Measurements from ENCODE around the gene SMIM36.
"Not testable (repeated sequence)": the region's sequence is repeated elsewhere in the genome, so short reads cannot be mapped to it uniquely, and the experiment has no call there.

SMIM36 gene

DNA sequence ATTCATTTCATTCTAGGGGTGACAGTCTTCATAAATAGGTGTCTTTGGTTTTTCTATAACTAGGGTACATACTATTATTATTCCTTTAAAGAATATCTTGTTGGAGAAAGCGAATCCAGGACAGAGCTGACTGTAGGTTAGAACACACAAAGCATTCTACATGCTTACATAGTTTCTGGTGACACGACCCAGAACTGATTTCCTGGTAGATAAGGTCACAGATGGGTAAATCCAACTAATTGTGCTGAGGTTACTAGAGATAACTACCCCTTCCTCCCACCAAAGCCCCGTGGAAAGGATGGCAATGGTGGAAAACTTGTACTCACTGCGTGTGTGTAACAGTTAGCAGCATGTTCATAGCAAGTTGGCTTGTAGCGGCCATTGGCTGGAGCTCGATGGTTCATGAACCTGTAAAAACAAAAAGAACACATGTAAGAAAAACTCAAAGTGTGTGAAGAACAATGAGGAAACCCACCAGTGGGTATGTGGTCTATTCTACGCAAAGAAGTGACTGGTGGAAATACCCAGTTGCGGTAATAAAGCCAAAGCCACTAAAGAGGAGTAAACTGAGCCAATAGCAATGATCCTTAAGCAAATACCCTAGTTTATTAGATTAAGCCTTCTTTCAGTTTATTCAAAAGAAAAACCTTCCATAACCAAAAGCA is 97.3 kb downstream of the SMIM36 start:
- no peak for DNase-seq

- DNase-seq = no peak
These were observed 99.8 kb downstream of the SMIM36 start for GRCh38 chr17:55411463-55411855.

- no peak for DNase-seq
These were observed 100.4 kb downstream of the SMIM36 start for GRCh38 chr17:55410722-55411462.

DNA sequence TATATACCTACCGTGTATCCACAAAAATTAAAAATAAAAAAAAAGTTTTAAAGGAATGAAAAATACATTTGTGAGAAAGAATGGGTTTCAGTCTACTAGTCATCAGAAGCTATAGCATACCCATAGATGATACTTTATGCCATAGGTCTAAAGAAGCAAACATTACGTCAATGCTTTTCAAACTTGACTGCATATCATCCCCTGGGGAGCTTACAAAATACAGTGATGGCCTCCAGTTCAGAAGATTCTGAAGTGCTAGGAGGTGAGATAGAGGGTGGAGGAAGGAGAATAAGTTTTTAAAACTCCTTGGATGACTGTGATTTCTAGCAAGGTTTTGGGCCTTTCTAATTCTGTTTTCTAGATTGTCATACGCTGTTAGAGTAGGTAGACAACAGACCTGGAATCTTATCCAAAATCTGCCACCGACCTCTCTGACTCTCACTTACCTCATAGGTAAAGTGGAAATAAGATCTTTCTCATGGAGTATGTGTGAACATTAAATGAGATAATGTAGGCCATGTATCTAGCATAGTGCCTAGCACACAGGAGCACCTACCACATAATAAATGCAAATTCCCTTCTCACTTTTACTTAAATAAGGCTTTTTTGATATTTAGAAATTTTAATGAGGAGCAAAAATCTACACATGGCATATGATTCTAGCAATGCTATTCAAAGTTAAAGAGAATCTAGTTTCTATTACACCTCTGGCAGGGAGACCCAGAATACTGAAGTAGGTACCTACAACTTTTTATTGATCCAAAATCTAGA is 102.0 kb downstream of the SMIM36 start:
- DNase-seq = no peak

GRCh38 chr17:55407641-55408566 is 103.3 kb downstream of the SMIM36 start:
- no peak for DNase-seq

DNA sequence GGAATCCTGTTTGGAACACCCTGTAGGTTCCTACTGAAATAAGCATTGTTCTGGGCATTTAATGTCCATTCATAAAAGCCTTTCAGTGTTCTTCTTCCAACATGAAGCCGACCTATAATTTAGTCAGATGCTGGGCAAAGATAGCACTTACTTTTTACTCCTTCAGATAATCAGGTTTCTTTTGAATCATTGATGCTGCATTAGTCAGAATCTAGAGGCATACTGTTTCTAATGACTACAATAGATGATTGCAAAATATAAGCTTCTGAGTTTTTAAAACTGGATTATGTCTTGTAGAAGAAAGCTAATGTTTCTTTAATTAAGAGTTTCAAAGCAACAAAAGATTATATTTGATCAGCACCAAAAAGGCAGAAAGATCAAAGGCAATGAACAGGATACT is 105.7 kb downstream of the SMIM36 start:
- no peak for DNase-seq

- not testable (repeated sequence) for DNase-seq
These were observed 107.1 kb downstream of the SMIM36 start for GRCh38 chr17:55404197-55404596.

GRCh38 chr17:55402374-55402773 is 108.9 kb downstream of the SMIM36 start:
- no peak for DNase-seq
